Fibroblast of lung (primary cell): ENCODE results near the gene MTSS2.

Source experiments
- EZH2 ChIP-seq: IDR thresholded peaks from 2 replicates; pipeline ENCODE4 v1.5.1; 2012; ENCODE audit warnings: low read length, control low read depth, mild to moderate bottlenecking; ENCODE audit errors: missing control alignments
- TF ChIP-seq, protein P1 (sequence below), 2 donors: IDR thresholded peaks in 1 of 2; conservative IDR thresholded peaks in 1 of 2; 1 replicate in 1 of 2; 2 replicates in 1 of 2; pipeline ENCODE4 v1.5.1; 2011 to 2012; ENCODE audit warnings: low read length in 2 of 2, control low read depth in 1 of 2, inconsistent platforms in 1 of 2, low read depth in 1 of 2, mild to moderate bottlenecking in 1 of 2

DNA sequence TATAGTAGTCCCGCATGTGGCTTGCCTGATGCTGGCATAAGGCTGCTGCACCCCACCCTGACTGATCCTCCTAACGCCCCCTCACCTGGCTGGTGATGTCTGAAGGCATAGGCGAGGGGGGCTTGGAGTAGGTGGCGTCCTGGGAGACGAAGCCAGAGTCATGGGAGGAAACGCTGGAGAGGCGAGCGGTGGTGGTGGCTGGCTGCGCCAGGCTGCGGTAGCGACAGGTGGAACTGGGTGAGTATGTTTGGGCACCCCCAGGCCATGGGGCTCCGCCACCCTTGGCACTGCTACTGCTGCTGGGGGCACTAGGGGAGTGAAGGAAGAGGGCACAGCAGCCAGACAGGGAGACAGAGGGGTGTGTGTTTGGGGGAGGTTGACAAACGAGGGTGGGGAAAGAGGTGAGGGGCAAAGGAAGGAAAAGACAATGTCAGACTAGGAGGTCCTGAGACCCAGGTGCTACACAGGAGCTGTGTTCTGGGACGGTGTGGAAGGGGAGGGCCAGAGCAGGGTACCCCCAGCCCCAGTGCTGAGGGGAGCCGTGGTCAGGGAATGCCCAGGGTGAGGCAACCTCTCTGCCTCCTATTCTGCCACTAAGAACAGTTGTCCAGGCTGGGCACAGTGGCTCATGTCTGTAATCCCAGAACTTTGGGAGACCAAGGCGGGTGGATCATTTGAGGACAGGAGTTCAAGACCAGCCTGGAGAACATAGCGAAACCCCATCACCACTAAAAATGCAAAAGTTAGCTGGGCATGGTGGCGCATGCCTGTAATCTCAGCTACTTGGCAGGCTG is 11.4 kb downstream of the MTSS2 start:
- TF ChIP-seq, protein P1, sequence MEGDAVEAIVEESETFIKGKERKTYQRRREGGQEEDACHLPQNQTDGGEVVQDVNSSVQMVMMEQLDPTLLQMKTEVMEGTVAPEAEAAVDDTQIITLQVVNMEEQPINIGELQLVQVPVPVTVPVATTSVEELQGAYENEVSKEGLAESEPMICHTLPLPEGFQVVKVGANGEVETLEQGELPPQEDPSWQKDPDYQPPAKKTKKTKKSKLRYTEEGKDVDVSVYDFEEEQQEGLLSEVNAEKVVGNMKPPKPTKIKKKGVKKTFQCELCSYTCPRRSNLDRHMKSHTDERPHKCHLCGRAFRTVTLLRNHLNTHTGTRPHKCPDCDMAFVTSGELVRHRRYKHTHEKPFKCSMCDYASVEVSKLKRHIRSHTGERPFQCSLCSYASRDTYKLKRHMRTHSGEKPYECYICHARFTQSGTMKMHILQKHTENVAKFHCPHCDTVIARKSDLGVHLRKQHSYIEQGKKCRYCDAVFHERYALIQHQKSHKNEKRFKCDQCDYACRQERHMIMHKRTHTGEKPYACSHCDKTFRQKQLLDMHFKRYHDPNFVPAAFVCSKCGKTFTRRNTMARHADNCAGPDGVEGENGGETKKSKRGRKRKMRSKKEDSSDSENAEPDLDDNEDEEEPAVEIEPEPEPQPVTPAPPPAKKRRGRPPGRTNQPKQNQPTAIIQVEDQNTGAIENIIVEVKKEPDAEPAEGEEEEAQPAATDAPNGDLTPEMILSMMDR (conservative IDR thresholded peaks at IDR 0.05 in 1 of 2, IDR thresholded peaks at IDR 0.05 in 1 of 2; ENCODE audit: low read depth in 1 of 2, low read length in 2 of 2) = no peak
- no peak for TF ChIP-seq EZH2
